ENCODE data around the gene POLR2H.
"Not testable (repeated sequence)": the region's sequence is repeated elsewhere in the genome, so short reads cannot be mapped to it uniquely, and the experiment has no call there.

Gene POLR2H

GRCh38 chr3:184335661-184336546 lies 25.6 kb upstream of the POLR2H start:
- FAIRE-seq (no peak), DNase-seq (ENCODE audit: low spot score) (no peak)

DNA sequence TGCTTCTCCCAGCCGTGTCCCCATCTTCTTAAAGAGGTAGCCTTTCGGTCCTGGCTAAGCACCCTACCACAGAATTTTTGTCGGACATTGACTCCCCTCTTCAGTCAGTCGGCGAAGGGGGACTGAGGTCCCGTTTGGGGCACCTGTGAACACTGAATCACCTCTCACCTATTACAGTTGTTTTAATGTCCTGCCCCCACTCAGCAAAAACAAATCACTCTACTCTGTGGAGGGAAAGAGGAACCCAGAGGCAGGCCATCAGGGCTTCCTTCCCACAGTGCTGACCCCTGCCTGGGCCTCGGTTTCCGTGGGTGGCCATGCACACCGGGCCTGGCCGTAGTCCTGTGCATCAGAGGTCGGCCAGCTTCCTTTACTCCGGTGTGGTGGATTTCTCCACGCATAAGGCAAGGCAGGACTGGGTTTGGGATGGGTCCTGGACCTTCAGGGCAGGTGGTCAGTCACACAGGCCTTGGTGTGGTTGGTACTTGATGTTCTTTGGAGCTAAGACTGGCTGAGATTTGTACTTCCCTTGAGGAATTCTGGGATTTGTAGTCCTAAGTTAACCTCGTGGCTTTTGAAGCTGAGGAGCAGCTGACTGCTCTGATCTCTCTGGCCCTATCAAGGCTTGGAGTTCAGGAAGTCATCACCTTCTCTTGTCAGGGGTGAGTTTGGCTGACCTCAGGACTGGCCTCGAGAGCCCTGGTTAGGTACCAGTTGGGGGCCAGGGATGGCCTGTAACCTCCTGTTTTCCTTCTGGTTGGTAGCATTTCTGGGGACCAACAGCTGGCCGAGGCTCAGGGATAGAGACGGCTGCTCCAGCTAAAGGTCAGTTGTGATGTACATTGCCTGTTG lies 24.7 kb upstream of the POLR2H start:
- FAIRE-seq = no peak

DNA sequence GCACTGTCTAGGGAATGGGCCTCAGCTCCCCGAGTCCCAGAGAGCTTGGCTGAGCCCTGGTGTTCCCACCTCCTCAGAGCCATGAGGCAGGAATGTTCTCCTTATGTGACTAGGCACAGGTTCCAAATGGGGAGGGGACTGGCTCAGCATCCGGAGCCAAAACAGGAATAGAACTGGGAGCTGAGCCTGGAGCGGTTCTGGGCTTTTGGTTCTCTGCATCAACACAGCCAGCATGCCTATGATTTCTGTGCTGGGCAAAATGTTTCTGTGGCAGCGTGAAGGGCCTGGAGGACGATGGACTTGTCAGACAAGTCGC lies 24.2 kb upstream of the POLR2H start, which contains the start of gene FAM131A:
Gene FAM131A (plus strand): TSS at position 202 of the 316 bp plus-strand sequence. CDS start 31 bp downstream, at position 233.
- FAIRE-seq (no peak), DNase-seq (ENCODE audit: low spot score) (no peak)

More for the DNA sequence above, 24.7 kb upstream of the POLR2H start:
- no peak for DNase-seq (ENCODE audit: low spot score)

GRCh38 chr3:184337981-184338380 lies 23.5 kb upstream of the POLR2H start:
- FAIRE-seq (no peak), DNase-seq (ENCODE audit: low spot score) (no peak)

DNA sequence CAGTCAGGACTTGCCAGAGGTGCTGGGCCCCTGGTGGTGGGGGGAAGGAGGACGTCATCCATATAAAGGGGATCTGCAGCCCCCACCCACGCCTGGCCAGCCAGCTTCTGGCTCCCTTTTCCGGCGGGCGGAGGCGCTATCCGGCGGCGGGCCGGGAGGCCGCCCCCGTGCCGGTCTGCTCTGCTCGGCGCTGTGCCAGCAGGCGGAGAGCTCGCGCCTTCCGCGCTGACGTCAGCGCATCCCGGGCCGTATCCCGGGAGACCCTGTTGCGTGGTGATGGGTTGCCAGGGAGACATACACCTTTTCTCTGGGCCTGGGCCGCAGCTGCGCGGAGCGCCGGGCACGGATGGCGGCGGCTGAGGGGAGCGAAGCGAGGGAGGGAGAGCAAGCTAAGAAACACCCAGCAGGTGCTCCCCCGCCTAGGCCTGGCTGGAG lies 23.0 kb upstream of the POLR2H start:
- FAIRE-seq = no peak
- no peak for DNase-seq (ENCODE audit: low spot score)

DNA sequence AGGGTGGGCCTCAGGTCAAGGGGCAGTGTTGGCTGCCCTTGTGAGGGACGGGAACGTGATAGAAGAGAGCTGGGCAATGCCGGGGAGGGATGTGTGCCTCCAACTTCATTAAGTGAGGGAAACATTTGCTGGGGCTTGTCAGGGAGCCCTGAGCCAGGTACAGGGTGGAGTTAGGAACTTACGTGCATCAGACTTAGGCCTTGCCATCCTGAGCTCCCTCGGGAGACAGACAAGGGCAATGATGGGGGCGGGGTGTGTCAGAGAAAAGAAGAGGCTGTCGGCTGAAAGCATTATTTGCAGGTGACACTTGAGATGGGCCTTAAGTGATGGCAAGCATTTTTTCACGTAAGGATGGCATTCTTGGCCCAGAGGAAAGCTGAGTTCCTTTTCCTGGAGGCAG lies 22.5 kb upstream of the POLR2H start:
- no peak for FAIRE-seq
- no peak for DNase-seq (ENCODE audit: low spot score)

DNA sequence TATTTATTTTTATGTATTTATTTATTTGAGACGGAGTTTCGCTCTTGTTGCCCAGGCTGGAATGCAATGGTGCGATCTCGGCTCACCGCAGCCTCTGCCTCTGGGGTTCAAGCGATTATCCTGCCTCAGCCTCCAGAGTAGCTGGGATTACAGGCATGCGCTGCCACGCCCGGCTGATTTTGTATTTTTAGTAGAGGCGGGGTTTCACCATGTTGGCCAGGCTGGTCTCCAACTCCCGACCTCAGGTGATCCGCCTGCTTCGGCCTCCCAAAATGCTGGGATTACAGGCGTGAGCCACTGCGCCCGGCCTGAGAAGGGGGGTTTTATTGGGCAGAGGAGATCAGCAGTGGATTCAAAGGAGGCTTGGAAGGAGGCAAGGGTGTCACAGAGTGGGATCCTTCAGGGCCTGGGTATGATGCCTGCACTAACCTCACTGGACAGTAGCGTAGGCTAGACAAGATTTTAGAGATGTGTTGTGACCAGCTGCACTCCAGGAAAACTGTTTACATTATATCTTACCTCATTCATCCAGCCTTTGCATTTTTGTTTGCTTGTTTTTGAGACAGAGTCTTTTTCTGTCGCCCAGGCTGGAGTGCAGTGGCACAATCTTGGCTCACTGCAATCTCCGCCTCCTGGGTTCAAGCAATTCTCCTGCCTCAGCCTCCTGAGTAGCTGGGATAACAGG lies 21.9 kb upstream of the POLR2H start:
- FAIRE-seq; DNase-seq (ENCODE audit: low spot score): not testable (repeated sequence)

- DNase-seq (ENCODE audit: low spot score) = no peak
- FAIRE-seq = no peak
Measured at GRCh38 chr3:184341925-184342324, 19.6 kb upstream of the POLR2H start.

DNA sequence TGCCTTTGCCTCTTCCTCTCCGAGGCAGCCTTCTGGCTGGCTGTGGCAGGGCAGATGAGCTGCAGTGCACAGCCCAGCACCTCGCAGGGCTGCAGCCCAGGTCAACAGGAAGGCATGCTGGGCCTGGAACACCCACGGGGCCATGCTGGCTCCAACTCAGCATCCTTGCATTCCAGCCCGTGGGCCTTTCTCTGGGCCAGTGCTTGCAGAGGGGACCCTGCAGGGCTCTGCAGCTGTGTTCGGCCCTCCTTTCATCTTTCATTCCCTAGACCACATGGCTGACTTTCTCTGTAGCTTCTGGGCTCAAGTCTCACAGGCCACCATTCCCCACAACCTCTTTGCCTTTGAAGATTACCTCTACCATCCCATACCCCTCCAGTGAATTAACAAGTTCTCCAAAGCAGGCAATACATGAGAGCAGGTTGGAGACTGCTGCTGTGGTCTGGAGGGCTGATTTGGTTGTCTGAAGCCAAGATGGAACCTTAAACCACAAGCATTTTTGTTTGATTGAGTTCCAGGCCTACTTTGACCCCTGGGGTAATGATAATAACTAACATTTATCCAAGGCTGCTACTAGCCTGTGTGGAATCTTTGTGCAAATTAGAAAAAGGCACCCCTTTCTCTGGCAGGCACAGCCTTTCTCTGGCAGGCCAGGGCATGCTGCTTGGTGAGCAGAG lies 18.2 kb upstream of the POLR2H start:
- FAIRE-seq (no peak), DNase-seq (ENCODE audit: low spot score) (no peak)

- FAIRE-seq (no peak), DNase-seq (ENCODE audit: low spot score) (no peak)
Measured at GRCh38 chr3:184344579-184345316, 16.8 kb upstream of the POLR2H start.

DNA sequence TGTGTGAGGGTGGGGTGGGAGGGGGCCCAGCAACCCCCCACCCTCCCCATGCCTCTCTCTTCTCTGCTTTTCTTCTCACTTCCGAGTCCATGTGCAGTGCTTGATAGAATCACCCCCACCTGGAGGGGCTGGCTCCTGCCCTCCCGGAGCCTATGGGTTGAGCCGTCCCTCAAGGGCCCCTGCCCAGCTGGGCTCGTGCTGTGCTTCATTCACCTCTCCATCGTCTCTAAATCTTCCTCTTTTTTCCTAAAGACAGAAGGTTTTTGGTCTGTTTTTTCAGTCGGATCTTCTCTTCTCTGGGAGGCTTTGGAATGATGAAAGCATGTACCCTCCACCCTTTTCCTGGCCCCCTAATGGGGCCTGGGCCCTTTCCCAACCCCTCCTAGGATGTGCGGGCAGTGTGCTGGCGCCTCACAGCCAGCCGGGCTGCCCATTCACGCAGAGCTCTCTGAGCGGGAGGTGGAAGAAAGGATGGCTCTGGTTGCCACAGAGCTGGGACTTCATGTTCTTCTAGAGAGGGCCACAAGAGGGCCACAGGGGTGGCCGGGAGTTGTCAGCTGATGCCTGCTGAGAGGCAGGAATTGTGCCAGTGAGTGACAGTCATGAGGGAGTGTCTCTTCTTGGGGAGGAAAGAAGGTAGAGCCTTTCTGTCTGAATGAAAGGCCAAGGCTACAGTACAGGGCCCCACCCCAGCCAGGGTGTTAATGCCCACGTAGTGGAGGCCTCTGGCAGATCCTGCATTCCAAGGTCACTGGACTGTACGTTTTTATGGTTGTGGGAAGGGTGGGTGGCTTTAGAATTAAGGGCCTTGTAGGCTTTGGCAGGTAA lies 16.0 kb upstream of the POLR2H start:
- DNase-seq (ENCODE audit: low spot score) (peak; percentile 91), FAIRE-seq (peak; percentile 84)

DNA sequence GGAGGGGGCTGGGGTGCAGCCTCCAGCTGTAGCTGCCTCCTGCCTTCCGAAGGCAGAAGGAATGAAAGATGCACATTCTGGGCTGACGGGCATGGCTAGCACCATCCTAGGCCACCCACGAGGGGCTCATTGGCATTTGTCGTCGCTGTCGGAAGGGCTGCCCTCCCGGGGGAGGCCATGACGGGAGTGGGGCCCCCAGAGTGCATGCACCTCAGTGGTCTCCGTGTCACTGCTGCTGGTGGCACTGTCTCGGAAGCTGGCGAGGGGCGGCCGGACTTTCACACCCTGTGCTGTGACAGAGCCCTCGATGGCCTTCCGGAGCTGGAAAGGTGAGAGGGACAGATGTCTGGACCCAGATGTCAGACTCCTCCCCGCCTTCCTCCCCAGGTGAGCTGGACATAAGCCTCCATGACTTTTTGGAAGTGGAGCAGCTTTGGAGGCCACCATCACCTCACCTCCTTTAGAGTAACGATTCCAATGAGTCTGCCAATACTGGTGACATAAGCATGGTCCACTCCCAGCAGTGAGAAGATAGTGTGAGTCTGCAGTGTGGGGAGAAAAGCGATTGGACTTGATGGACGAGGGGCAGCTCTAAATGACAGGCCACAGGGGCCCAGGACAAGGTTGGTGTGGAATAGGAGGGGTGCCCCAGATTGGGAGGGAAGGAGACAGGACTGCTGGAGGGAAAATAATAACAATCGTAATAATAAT lies 14.9 kb upstream of the POLR2H start:
- no peak for FAIRE-seq
- no peak for DNase-seq (ENCODE audit: low spot score)

GRCh38 chr3:184347321-184348056 lies 14.0 kb upstream of the POLR2H start:
- no peak for DNase-seq (ENCODE audit: low spot score)

GRCh38 chr3:184348057-184348382 lies 13.5 kb upstream of the POLR2H start:
- DNase-seq (ENCODE audit: low spot score) = no peak
- no peak for FAIRE-seq

More at GRCh38 chr3:184347321-184348056, 14.0 kb upstream of the POLR2H start:
- no peak for FAIRE-seq

DNA sequence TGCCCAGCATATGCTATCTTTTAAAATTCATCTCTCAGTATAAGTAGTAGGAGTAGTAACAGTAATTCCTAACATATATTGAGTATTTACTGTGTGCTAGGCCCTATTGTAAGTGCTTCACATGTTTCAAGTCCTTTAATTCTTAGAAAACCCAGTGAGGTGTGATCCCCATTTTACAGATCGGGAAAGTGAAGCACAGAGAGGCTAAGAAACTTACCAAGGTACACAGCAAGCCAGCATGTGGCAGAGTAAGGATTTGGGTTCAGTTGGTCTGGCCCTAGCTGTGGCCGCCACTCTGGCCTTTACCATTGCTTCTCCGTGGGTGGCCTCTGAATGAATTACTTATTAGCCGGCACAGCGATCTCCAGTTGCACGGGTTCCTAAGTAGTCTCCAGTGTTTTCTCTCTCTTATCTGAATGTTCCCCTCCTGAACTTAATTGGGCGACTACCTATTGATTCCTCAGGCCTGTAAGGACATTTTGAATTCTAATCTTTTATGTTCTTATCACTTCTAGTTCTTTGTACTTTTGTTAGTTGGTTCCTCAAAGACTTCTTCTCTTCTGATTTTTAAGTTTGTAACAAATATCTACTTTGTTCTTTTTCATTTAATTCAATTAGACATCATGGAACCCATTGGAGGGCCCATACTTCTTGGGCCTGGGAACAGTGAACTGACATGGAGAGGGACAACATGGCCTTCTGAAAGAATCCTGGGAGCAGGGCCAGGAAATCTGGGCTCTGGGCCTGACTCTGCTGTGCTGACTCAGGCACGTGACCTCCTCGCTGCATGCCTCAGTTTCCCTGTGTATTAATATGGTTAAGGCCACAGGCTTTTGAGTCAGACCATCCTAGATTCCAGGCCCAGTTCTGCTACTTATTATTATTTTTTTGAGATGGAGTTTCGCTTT lies 11.7 kb upstream of the POLR2H start:
- FAIRE-seq (no peak), DNase-seq (ENCODE audit: low spot score) (no peak)

DNA sequence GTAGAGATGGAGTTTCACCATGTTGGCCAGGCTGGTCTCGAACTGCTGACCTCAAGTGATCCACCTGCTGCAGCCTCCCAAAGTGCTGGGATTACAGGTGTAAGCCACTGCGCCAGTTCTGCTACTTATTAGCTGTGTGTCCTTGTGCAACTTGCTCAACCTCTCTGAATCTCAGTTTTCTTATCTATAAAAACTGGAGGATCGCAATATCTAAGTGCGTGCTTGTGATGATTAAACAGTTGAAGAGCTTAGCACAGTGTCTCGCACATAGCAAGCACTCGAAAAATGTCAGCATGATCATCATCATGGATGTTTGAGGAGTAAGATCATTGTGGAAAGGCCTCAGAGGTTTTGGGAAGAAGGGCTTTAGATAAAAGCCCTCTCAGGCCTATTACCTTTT lies 10.9 kb upstream of the POLR2H start:
- DNase-seq (ENCODE audit: low spot score) (no peak), FAIRE-seq (no peak)

DNA sequence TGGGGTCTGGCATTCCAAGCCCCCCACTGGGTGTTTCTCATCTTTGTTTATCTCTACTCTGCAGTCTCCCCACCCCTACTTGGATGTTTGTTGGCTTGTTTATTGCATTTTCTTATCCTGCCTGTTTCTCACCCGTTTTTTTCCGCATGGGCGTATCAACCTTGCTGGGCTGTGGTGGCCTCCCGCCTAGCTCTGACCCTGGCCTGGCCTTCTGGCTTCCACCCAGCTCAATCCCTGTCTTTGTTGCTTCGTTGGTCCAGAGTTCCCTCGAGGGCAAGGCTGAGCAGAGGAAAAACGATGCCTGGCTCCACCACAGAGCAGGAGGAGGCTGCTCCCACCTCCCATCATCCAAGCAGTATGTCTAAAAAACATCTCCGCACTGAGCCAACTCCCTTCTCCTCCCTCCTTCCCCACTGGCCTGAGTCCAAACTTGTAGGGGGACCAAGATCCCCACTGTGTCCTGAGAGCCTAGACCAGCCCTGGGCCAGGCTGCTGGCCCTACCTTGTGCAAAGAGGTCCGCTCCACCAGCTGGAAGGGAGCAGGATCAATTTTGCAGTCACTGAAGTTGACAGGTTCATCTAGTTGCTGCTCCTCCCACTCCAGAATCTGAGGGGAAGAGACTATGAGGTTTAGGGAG lies 9.9 kb upstream of the POLR2H start:
- no peak for DNase-seq (ENCODE audit: low spot score)
- no peak for FAIRE-seq
